Measurements from ENCODE around the gene ING5. TPM values are rescaled to one million over a fixed set of nuclear protein-coding genes. Genes with fewer than 3 reads are reported as not detected.

The ING5 gene
- polyA plus RNA-seq, 3 donors = 6.5 to 29.5 (median 6.6) TPM

DNA sequence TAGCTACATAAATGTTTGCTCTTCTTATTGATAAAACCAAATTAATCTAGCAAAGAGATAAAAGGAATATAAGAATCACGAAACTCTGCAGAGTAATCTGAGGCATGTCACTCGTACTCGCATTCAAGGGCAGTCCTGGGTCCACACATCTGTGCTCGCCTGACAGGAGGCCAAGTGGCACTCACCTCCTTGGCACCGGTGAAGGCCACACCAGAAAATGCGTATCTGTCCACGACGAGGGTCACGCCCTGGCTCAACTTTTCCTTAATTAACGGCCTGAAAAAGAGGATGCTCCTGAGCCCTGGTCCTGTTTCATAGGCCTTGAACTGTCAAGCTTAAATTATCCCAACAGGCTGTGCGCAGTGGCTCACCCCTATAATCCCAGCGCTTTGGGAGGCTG lies 21.8 kb upstream of the ING5 start:
- intact Hi-C loops (cut with micrococcal nuclease) = loop anchor here (10.0 kb wide), 1 partner anchor 55 kb away; the partner anchor contains the start of gene D2HGDH (in 2 of the 2)
- Histone ChIP-seq H3K36me3 (replicated peaks in 1 of 2; ENCODE audit: control insufficient read depth in 1 of 2, insufficient read depth in 2 of 2, low read length in 2 of 2) (peaks cover 45 to 90% of the 10 kb centered on the region in 2 donors), H3K4me2 (replicated peaks; ENCODE audit: extremely low read depth, low read length, poor library complexity, severe bottlenecking) (no peak overlapping the region), H2AFZ (ENCODE audit: insufficient read depth, low read depth, low read length, poor library complexity, severe bottlenecking) (no peak overlapping the region), H4K20me1 (ENCODE audit: insufficient read depth, low read length) (no peaks in the 10 kb centered on the region), H3K4me1 (ENCODE audit: control insufficient read depth in 1 of 2, insufficient read depth in 2 of 2, low read length in 2 of 2) (no peaks in the 10 kb centered on the region), H3K9me3 (replicated peaks in 1 of 2; ENCODE audit: control insufficient read depth in 1 of 2, insufficient read depth in 1 of 2, low read length in 2 of 2) (no peaks in the 10 kb centered on the region), H3K27ac (ENCODE audit: low read depth in 1 of 2, low read length in 2 of 2) (no peak overlapping the region), H3K9ac (ENCODE audit: insufficient read depth, low read length, poor library complexity, severe bottlenecking) (no peak overlapping the region), H3K79me2 (ENCODE audit: insufficient read depth, low read length) (peaks cover 20% of the 10 kb centered on the region), H3K4me3 (replicated peaks in 1 of 3; ENCODE audit: low read depth in 2 of 3, low read length in 3 of 3) (no peak overlapping the region), H3K27me3 (ENCODE audit: control insufficient read depth in 2 of 2, insufficient read depth in 2 of 2, low read length in 2 of 2) (no peaks in the 10 kb centered on the region)
- Mint-ChIP-seq H3K4me1 (no peaks in the 10 kb centered on the region), H3K9me3 (no peaks in the 10 kb centered on the region), H3K27ac (no peak overlapping the region), H3K27me3 (ENCODE audit: low read depth in 3 of 3) (peaks cover 0 to 2% (median 0%) of the 10 kb centered on the region in 3 donors), H3K4me3 (no peak overlapping the region), H3K36me3 (peaks cover 55 to 81% of the 10 kb centered on the region in 2 donors)
- TF ChIP-seq CTCF (IDR thresholded peaks at IDR 0.05) = no peak
- 96% methylated on average over 12 of the region's 12 CpGs for WGBS (ENCODE audit: insufficient coverage)
- DNase-seq = no peak

DNA sequence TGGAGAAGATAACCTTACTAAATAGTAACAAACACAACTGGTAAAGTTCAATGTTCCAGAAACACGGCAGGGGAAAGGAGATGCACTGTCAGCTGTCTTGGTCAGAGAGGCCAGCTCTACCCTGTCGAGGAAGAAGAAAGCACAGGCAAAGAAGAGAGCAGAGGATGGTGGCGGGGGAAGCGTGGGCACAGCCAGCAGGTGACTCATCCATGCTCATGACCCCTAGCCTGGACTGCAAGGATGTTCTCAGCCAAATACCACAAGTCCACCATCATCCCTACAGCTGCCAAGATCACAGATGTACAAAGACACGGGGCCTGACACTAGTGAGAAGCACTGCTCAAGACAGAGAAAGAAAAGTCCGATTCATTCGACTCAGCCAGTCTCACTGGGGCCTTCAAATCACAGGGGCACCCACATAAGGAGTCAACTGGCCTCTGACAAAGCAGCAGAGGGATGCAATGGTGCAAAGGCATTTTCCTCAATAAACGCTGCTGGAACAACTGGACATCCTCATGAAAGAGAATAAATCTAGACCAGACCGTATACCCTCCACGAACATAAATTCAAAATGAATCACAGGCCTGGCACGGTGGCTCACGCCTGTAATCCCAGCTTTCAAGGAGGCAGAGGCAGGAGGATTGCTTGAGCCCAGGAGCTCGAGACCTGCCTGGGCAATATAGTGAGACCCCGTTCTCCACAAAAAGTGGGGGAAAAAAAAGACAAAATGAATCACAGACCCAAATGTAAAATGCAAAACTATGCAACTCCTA lies 20.8 kb upstream of the ING5 start:
- Mint-ChIP-seq H3K9me3 (no peaks in the 10 kb centered on the region), H3K4me3 (no peak overlapping the region), H3K27me3 (ENCODE audit: low read depth in 3 of 3) (peaks cover 0 to 2% (median 0%) of the 10 kb centered on the region in 3 donors), H3K4me1 (peaks cover 7% of the 10 kb centered on the region), H3K27ac (peak overlapping the region in 2 of 7 donors; percentile 1 to 4), H3K36me3 (peaks cover 51 to 71% of the 10 kb centered on the region in 2 donors)
- 88% methylated on average over 8 of the region's 14 CpGs for WGBS (ENCODE audit: insufficient coverage)
- H2AFZ ChIP-seq (ENCODE audit: insufficient read depth, low read depth, low read length, poor library complexity, severe bottlenecking) = no peak overlapping the region
- DNase-seq = no peak
- no peak for TF ChIP-seq CTCF (IDR thresholded peaks at IDR 0.05)
- no peaks in the 10 kb centered on the region for H3K9me3 ChIP-seq (replicated peaks in 1 of 2; ENCODE audit: control insufficient read depth in 1 of 2, insufficient read depth in 1 of 2, low read length in 2 of 2)
- H3K36me3 ChIP-seq (replicated peaks in 1 of 2; ENCODE audit: control insufficient read depth in 1 of 2, insufficient read depth in 2 of 2, low read length in 2 of 2) = peaks cover 40 to 81% of the 10 kb centered on the region in 2 donors
- H3K9ac ChIP-seq (ENCODE audit: insufficient read depth, low read length, poor library complexity, severe bottlenecking) = no peak overlapping the region
- H3K27me3 ChIP-seq (ENCODE audit: control insufficient read depth in 2 of 2, insufficient read depth in 2 of 2, low read length in 2 of 2) = no peaks in the 10 kb centered on the region
- H3K4me3 ChIP-seq (replicated peaks in 1 of 3; ENCODE audit: low read depth in 2 of 3, low read length in 3 of 3) = no peak overlapping the region
- no peak overlapping the region for H3K27ac ChIP-seq (ENCODE audit: low read depth in 1 of 2, low read length in 2 of 2)
- H4K20me1 ChIP-seq (ENCODE audit: insufficient read depth, low read length) = no peaks in the 10 kb centered on the region
- peaks cover 29% of the 10 kb centered on the region for H3K79me2 ChIP-seq (ENCODE audit: insufficient read depth, low read length)
- H3K4me2 ChIP-seq (replicated peaks; ENCODE audit: extremely low read depth, low read length, poor library complexity, severe bottlenecking) = no peak overlapping the region
- intact Hi-C loops (cut with micrococcal nuclease) = loop anchor here (10.0 kb wide), 1 partner anchor 54 kb away; the partner anchor contains the start of gene D2HGDH (in 2 of the 2)
- peaks cover 6 to 7% of the 10 kb centered on the region in 2 donors for H3K4me1 ChIP-seq (ENCODE audit: control insufficient read depth in 1 of 2, insufficient read depth in 2 of 2, low read length in 2 of 2)
